HepG2 (cell line): ENCODE measurements around the gene RDH14. TPM values are rescaled to one million over a fixed set of nuclear protein-coding genes. Genes with fewer than 3 reads are reported as not detected.

Experiments
- CBFB ChIP-seq: sonication (generic); formaldehyde crosslinking; IDR thresholded peaks from 2 replicates; pipeline ENCODE4 v1.4.0; 2020; ENCODE audit warnings: missing genetic modification reagents
- FOXM1 ChIP-seq: sonication (generic); formaldehyde crosslinking; IDR thresholded peaks from 2 replicates; pipeline ENCODE4 v1.5.0; 2020; ENCODE audit warnings: missing genetic modification reagents
- KMT2A ChIP-seq: sonication (generic); formaldehyde crosslinking; IDR thresholded peaks from 2 replicates; pipeline ENCODE4 v1.4.0; 2020; ENCODE audit warnings: missing genetic modification reagents
- NFATC3 ChIP-seq: sonication (generic); formaldehyde crosslinking; IDR thresholded peaks from 2 replicates; pipeline ENCODE4 v1.5.1; 2020; ENCODE audit warnings: mild to moderate bottlenecking, missing genetic modification reagents
- NR2F2 ChIP-seq: IDR thresholded peaks from 2 replicates; pipeline ENCODE4 v1.6.1; 2012; ENCODE audit warnings: low read depth, inconsistent platforms, borderline replicate concordance
- NR2F6 ChIP-seq, 2 experiments: IDR thresholded peaks; 2 replicates each; pipeline ENCODE4 v1.6.1; 2016; ENCODE audit warnings: antibody characterized with exemption in 1 of 2, mild to moderate bottlenecking in 1 of 2
- PCBP2 ChIP-seq: fragments of 200-400 bp; formaldehyde crosslinking; optimal IDR thresholded peaks from 2 replicates; pipeline ENCODE3; 2018; ENCODE audit warnings: low read length, low read depth; ENCODE audit not compliant: poor library complexity, severe bottlenecking
- PRMT3 ChIP-seq: sonication (generic); formaldehyde crosslinking; IDR thresholded peaks from 2 replicates; pipeline ENCODE4 v1.8.1; 2022; ENCODE audit warnings: low read depth, mild to moderate bottlenecking, moderate library complexity, missing genetic modification reagents, borderline replicate concordance
- SP1 ChIP-seq, 2 experiments: fragments of 450-650 bp in 1 of 2; sonication (generic) in 1 of 2; formaldehyde crosslinking in 1 of 2; IDR thresholded peaks; 2 replicates each; pipeline versions ENCODE4 v1.4.0 to v1.6.1; 2016 to 2020; ENCODE audit warnings: missing genetic modification reagents in 1 of 2
- TEAD2 ChIP-seq: sonication (generic); formaldehyde crosslinking; IDR thresholded peaks from 2 replicates; pipeline ENCODE4 v1.9.0; 2021; ENCODE audit warnings: missing genetic modification reagents
- ZBTB4 ChIP-seq: sonication (generic); formaldehyde crosslinking; IDR thresholded peaks from 2 replicates; pipeline ENCODE4 v1.4.0; 2020; ENCODE audit warnings: missing genetic modification reagents, mild to moderate bottlenecking, borderline replicate concordance
- ZIK1 ChIP-seq: sonication (generic); formaldehyde crosslinking; IDR thresholded peaks from 2 replicates; pipeline ENCODE4 v1.5.0; 2020; ENCODE audit warnings: mild to moderate bottlenecking, low read depth, missing genetic modification reagents, borderline replicate concordance
- ZNF138 ChIP-seq: sonication (generic); formaldehyde crosslinking; IDR thresholded peaks from 2 replicates; pipeline ENCODE4 v1.5.0; 2020; ENCODE audit warnings: mild to moderate bottlenecking, low read depth, missing genetic modification reagents
- ZNF446 ChIP-seq: sonication (generic); formaldehyde crosslinking; IDR thresholded peaks from 2 replicates; pipeline ENCODE4 v1.5.0; 2020; ENCODE audit warnings: mild to moderate bottlenecking, missing genetic modification reagents
- ZNF550 ChIP-seq: sonication (generic); formaldehyde crosslinking; IDR thresholded peaks from 2 replicates; pipeline ENCODE4 v1.4.0; 2020; ENCODE audit warnings: mild to moderate bottlenecking, missing genetic modification reagents, borderline replicate concordance
- ZNF577 ChIP-seq: sonication (generic); formaldehyde crosslinking; IDR thresholded peaks from 2 replicates; pipeline ENCODE4 v1.4.0; 2020; ENCODE audit warnings: mild to moderate bottlenecking, low read depth, missing genetic modification reagents, borderline replicate concordance
- ZNF775 ChIP-seq: sonication (generic); formaldehyde crosslinking; IDR thresholded peaks from 2 replicates; pipeline ENCODE4 v1.4.0; 2020; ENCODE audit warnings: missing genetic modification reagents, mild to moderate bottlenecking, moderate library complexity, borderline replicate concordance
- polyA plus RNA-seq, 8 experiments: library from polyadenylated mRNA; depleted of rRNA in 3 of 8; stranded (reverse) in 7 of 8; unstranded in 1 of 8; fragments of >200 nt; fragmentation: Illumina TruSeq in 4 of 8; extraction: Trizol in 4 of 8; gene quantifications; 2 replicates each; pipeline versions ENCODE4 v1.2.1 to v1.2.3, GENCODE V29; 2011 to 2016; ENCODE audit warnings: low read depth in 4 of 8, missing spikeins in 1 of 8, mixed read lengths in 1 of 8; ENCODE audit not compliant: insufficient read depth in 1 of 8
- total RNA-seq, 5 experiments: library from RNA; depleted of rRNA; stranded (reverse); fragments of >200 nt; fragmentation: Illumina TruSeq; extraction: Trizol; gene quantifications; 2 replicates each; pipeline ENCODE4 v1.2.3, GENCODE V29; 2016; ENCODE audit warnings: low read depth in 1 of 5
- TF ChIP-seq, protein P1 (sequence below): sonication (generic); formaldehyde crosslinking; IDR thresholded peaks from 2 replicates; pipeline ENCODE4 v1.5.0; 2020; ENCODE audit warnings: mild to moderate bottlenecking, missing genetic modification reagents
- TF ChIP-seq, protein P2 (sequence below): sonication (generic); formaldehyde crosslinking; IDR thresholded peaks from 2 replicates; pipeline ENCODE4 v1.5.0; 2020; ENCODE audit warnings: mild to moderate bottlenecking, missing genetic modification reagents, borderline replicate concordance

The RDH14 gene
- total and polyA plus RNA-seq, 2 of the 13 experiments (the other 11 are each of a cell fraction or from before 2014, with no cell fraction given), result 27.4 to 39.9 TPM

DNA sequence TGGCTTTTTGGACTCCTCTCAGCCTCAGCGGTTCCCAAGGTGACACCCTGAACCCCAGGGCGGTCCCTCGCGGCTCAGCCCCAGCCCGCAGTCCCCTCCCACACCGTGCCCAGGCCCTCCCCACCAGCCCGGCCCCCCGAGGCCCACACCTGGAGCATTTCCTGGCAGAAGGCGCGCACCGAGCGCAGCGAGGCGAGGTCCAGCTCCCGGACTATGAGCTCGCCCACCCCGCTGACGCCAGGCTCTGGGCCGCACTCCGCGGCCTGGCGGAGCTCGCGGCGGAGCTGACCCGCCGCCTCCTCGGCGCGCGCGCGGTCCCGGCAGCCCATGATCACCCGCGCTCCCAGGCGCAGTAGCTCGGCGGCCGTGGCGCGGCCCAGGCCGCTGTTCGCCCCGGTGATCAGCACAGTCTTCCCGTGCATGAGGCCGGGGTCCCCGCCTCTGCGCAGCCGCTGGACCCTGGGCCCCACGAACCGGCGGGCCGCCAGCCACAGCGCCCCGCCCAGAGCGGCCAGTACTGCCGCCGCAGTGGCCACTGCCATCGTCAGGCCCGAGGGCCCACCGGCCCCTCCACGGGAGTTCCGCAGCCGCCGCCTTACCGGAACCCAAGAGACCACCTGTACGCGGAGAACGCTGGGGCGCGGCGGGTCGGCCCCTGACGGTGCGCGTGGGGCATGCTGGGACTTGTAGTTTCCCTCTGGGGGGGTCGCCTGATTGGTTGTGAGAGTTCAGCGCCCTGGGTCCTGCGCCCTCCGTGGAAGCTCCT, at the start of gene RDH14 (continued):
- TF ChIP-seq ZNF446 (CRISPR knock-in tag) (peak; percentile 99), ZBTB4 (CRISPR knock-in tag) (no peak; the same call in 1 of the 2 replicates), PCBP2 (no peak), ZIK1 (CRISPR knock-in tag) (peak; percentile 86; the same call in 1 of the 2 replicates), SP1 (IDR thresholded peaks at IDR 0.05) (no peak), SP1 (CRISPR knock-in tag; IDR thresholded peaks at IDR 0.05) (peak; percentile 82), ZNF775 (CRISPR knock-in tag) (peak; percentile 37; the same call in 1 of the 2 replicates), ZNF550 (CRISPR knock-in tag) (peak; percentile 83; the same call in 1 of the 2 replicates), ZNF577 (peak; percentile 54; the same call in 1 of the 2 replicates), ZNF138 (CRISPR knock-in tag) (0 out of 2 replicates have a peak, but pooled peaks have one; percentile 78), NR2F2 (no peak; the same call in 1 of the 2 replicates), FOXM1 (CRISPR knock-in tag) (no peak), NFATC3 (CRISPR knock-in tag) (0 out of 2 replicates have a peak, but pooled peaks have one; percentile 50), KMT2A (CRISPR knock-in tag) (peak; percentile 72), CBFB (CRISPR knock-in tag) (peak; percentile 92), TEAD2 (CRISPR knock-in tag) (no peak), PRMT3 (CRISPR knock-in tag) (no peak), NR2F6 (IDR thresholded peaks at IDR 0.05) (no peak), NR2F6 (CRISPR knock-in tag; IDR thresholded peaks at IDR 0.05) (peak; percentile 51; the same call in 1 of the 2 replicates)
- TF ChIP-seq, protein P1, sequence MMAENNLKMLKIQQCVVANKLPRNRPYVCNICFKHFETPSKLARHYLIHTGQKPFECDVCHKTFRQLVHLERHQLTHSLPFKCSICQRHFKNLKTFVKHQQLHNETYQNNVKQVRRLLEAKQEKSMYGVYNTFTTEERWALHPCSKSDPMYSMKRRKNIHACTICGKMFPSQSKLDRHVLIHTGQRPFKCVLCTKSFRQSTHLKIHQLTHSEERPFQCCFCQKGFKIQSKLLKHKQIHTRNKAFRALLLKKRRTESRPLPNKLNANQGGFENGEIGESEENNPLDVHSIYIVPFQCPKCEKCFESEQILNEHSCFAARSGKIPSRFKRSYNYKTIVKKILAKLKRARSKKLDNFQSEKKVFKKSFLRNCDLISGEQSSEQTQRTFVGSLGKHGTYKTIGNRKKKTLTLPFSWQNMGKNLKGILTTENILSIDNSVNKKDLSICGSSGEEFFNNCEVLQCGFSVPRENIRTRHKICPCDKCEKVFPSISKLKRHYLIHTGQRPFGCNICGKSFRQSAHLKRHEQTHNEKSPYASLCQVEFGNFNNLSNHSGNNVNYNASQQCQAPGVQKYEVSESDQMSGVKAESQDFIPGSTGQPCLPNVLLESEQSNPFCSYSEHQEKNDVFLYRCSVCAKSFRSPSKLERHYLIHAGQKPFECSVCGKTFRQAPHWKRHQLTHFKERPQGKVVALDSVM (CRISPR knock-in tag), result peak; percentile 70
- TF ChIP-seq, protein P2, sequence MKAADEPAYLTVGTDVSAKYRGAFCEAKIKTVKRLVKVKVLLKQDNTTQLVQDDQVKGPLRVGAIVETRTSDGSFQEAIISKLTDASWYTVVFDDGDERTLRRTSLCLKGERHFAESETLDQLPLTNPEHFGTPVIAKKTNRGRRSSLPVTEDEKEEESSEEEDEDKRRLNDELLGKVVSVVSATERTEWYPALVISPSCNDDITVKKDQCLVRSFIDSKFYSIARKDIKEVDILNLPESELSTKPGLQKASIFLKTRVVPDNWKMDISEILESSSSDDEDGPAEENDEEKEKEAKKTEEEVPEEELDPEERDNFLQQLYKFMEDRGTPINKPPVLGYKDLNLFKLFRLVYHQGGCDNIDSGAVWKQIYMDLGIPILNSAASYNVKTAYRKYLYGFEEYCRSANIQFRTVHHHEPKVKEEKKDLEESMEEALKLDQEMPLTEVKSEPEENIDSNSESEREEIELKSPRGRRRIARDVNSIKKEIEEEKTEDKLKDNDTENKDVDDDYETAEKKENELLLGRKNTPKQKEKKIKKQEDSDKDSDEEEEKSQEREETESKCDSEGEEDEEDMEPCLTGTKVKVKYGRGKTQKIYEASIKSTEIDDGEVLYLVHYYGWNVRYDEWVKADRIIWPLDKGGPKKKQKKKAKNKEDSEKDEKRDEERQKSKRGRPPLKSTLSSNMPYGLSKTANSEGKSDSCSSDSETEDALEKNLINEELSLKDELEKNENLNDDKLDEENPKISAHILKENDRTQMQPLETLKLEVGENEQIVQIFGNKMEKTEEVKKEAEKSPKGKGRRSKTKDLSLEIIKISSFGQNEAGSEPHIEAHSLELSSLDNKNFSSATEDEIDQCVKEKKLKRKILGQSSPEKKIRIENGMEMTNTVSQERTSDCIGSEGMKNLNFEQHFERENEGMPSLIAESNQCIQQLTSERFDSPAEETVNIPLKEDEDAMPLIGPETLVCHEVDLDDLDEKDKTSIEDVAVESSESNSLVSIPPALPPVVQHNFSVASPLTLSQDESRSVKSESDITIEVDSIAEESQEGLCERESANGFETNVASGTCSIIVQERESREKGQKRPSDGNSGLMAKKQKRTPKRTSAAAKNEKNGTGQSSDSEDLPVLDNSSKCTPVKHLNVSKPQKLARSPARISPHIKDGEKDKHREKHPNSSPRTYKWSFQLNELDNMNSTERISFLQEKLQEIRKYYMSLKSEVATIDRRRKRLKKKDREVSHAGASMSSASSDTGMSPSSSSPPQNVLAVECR, result peak; percentile 87; the same call in 1 of the 2 replicates
